Ovary (tissue), 9 donors: ENCODE measurements around the gene TMBIM6. TPM values are rescaled to one million over a fixed set of nuclear protein-coding genes. Genes with fewer than 3 reads are reported as not detected.
A peak's percentile ranks its signal among the peaks of the same experiment; 100 is the strongest.

Experiments
- DNase-seq, 5 donors: peaks; one replicate each; pipeline ENCODE4 v3.0.0-alpha.2; 2019 to 2020
- H3K27ac ChIP-seq, 2 donors: fragments of 200-600 bp; one replicate each; pipeline versions ENCODE4 v1.5.1 to v1.8.0; 2019 to 2022
- H3K27me3 ChIP-seq: fragments of 200-600 bp; one replicate; pipeline ENCODE4 v1.8.0; 2022
- H3K36me3 ChIP-seq: fragments of 200-600 bp; sonication (generic); one replicate; pipeline ENCODE4 v1.5.1; 2019
- H3K4me1 ChIP-seq: one replicate; pipeline ENCODE4 v1.8.1; 2013; ENCODE audit warnings: mild to moderate bottlenecking, moderate library complexity; ENCODE audit not compliant: insufficient read depth
- H3K4me3 ChIP-seq: fragments of 200-600 bp; sonication (generic); one replicate; pipeline ENCODE4 v1.5.1; 2017
- H3K9me3 ChIP-seq, 2 donors: fragments of 200-600 bp in 1 of 2; sonication (generic) in 1 of 2; one replicate each; pipeline versions ENCODE4 v1.5.1 to v1.8.1; 2013 to 2019; ENCODE audit warnings: mild to moderate bottlenecking in 1 of 2, moderate library complexity in 1 of 2
- EP300 ChIP-seq: sonication (generic); formaldehyde crosslinking; IDR thresholded peaks from one replicate; pipeline ENCODE4 v1.6.1; 2017; ENCODE audit warnings: antibody characterized with exemption
- POLR2A ChIP-seq: fragments of 450-650 bp; IDR thresholded peaks from one replicate; pipeline ENCODE4 v1.6.1; 2017; ENCODE audit warnings: antibody characterized with exemption, mild to moderate bottlenecking, moderate library complexity
- WGBS, 3 donors: extraction: QIAGEN DNeasy Blood & Tissue Kit in 1 of 3; methylation state at CpG; one replicate each; pipeline versions ENCODE4 v1.1.5 to v1.1.7; 2013 to 2017; 5-methylcytosine and 5-hydroxymethylcytosine counted together
- intact Hi-C, 4 donors: fragments of 100-400 bp; cut with DNase I; formaldehyde crosslinking; loops; one replicate each; pipeline versions ENCODE4 v1.11.0 to v1.15.1; 2022 to 2023
- polyA plus RNA-seq, 2 donors: library from polyadenylated mRNA; stranded (reverse); fragments of 200-250 nt in 1 of 2; fragments of 350-450 nt in 1 of 2; fragmentation: Illumina TruSeq in 1 of 2; extraction: RNeasy Lipid Tissue Mini Kit (QIAGEN cat#74804) in 1 of 2; gene quantifications; one replicate each; pipeline ENCODE4 v1.2.3, GENCODE V29; 2013 to 2014
- total RNA-seq, 7 donors: library from RNA; depleted of rRNA in 2 of 7; stranded (reverse); fragments of >200 nt in 2 of 7; fragmentation: NEBNext Ultra II Directional in 3 of 7; extraction: Animal tissue kit (Norgen Biotek cat#: 25700) in 3 of 7; gene quantifications; one replicate each; pipeline versions ENCODE4 v1.1.0 to v1.2.4, GENCODE V29; 2016 to 2023
- TF ChIP-seq, protein P1 (sequence below), 3 donors: fragments of 450-650 bp in 2 of 3; fragments of 200-600 bp in 1 of 3; IDR thresholded peaks; one replicate each; pipeline versions ENCODE4 v1.5.1 to v1.8.0; 2016 to 2022; ENCODE audit warnings: antibody characterized with exemption in 3 of 3, mild to moderate bottlenecking in 1 of 3
- donor health status: DM: no; HTN: no; CAD: no; lungs with moderate emphysema.
- donor health status: DM: no; HTN: no; CAD: no.
- donor health status: Bipolar disorder and iron deficiency.
- donor health status: DM: yes; HTN: yes; CAD: no.
- donor health status: DM: no; HTN: no; CAD: no.
- donor health status: DM: yes; HTN: yes; CAD: no.

TMBIM6 gene
- total and polyA plus RNA-seq, 9 donors = 203 to 677 (median 335) TPM

DNA sequence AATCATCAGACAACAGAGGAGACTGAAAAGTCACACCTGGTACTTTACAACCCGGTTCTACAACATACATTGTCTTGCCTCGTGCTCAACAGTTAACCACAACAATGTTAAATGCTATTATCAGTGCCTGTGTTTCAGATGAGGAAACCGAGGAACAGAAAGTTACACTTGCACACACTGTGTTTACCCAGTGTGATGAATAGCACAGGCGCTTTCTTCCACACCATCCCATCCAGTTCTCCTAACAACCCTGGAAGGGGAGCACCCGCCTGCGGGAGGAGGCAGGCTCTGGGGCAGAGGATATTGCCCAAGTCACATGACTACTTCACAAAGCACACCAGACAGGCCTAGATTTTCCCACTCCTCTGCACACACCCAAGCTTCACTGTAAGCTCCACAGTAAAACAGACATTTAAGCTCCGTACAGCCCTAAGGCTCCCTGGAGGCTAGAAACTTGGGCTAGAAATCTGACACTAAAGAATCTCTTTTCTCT is 65.0 kb downstream of the TMBIM6 start:
- DNase-seq = peak in 1 of 5 donors; percentile 13
- no peaks in the 10 kb centered on the region for H3K9me3 ChIP-seq
- no peaks in the 10 kb centered on the region for H3K27me3 ChIP-seq
- no peaks in the 10 kb centered on the region for H3K36me3 ChIP-seq
- no peak overlapping the region for H3K4me3 ChIP-seq
- WGBS, 3 donors = 78 to 82% (median 80%) methylated on average over 7 of the region's 7 CpGs
- no peak overlapping the region for H3K27ac ChIP-seq
- peaks cover 18% of the 10 kb centered on the region for H3K4me1 ChIP-seq
- TF ChIP-seq, protein P1, sequence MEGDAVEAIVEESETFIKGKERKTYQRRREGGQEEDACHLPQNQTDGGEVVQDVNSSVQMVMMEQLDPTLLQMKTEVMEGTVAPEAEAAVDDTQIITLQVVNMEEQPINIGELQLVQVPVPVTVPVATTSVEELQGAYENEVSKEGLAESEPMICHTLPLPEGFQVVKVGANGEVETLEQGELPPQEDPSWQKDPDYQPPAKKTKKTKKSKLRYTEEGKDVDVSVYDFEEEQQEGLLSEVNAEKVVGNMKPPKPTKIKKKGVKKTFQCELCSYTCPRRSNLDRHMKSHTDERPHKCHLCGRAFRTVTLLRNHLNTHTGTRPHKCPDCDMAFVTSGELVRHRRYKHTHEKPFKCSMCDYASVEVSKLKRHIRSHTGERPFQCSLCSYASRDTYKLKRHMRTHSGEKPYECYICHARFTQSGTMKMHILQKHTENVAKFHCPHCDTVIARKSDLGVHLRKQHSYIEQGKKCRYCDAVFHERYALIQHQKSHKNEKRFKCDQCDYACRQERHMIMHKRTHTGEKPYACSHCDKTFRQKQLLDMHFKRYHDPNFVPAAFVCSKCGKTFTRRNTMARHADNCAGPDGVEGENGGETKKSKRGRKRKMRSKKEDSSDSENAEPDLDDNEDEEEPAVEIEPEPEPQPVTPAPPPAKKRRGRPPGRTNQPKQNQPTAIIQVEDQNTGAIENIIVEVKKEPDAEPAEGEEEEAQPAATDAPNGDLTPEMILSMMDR (IDR thresholded peaks at IDR 0.05) = no peak
- no peak for TF ChIP-seq POLR2A
- TF ChIP-seq EP300 = no peak
- intact Hi-C loops = no loop called here

DNA sequence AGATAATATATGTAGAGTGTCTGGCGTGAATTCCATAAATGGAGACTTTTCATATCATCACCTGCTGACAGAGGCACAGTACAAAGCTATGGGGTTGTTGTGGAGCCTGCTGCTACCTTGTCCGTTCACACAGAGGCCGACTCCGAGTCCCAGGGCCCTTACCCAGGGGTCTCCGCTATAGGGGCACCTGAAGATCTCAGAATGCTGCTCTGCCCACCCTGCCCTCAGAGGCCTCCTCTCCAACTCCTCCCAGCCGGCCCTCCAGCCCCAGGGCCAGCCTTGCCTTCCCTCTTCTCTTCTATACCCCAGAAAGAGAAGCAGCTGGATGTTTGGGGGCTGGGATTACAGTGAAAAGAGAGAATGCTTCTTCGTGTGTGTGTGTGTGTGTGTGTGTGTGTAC is 65.5 kb downstream of the TMBIM6 start:
- no peaks in the 10 kb centered on the region for H3K9me3 ChIP-seq
- H3K36me3 ChIP-seq = no peaks in the 10 kb centered on the region
- TF ChIP-seq POLR2A (no peak), EP300 (no peak)
- TF ChIP-seq, protein P1 (IDR thresholded peaks at IDR 0.05) = no peak
- DNase-seq = peak in 2 of 5 donors; percentile 8 to 30
- intact Hi-C loops = no loop called here
- H3K4me3 ChIP-seq = no peak overlapping the region
- 80 to 91% (median 87%) methylated on average over 7 of the region's 7 CpGs for WGBS, 3 donors
- H3K27me3 ChIP-seq = no peaks in the 10 kb centered on the region
- H3K27ac ChIP-seq = no peak overlapping the region
- H3K4me1 ChIP-seq = peaks cover 18% of the 10 kb centered on the region

DNA sequence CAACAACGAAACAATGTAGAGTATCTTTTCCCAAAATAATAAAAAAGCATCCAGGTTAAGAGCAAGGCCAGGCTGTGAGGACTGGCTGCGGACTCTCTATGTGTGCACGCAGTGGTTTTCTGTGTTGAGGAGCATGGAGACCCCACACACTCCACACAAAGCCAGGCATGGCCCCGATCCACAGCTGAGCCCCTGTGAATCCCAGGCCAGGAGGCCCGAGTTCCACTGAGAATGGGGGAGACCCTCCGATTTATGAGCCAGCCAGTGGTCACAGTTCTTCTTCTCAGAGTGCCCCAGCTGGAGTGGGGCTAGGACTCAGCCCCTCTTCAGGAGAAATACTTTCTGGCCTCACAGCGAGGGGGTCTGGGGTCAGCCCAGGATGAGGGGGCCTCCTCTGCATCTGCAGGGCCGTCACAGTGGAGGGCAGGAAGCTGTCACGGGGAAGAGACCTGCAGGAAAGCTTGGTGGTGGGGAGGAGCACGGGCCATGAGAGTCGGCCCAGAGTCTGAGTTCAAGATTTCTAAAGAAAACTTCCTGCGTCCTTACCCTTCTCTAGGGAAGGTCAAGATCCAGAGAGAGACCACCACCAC is 66.7 kb downstream of the TMBIM6 start:
- intact Hi-C loops = no loop called here
- WGBS, 3 donors = 79 to 82% (median 82%) methylated on average over 12 of the region's 12 CpGs
- Histone ChIP-seq H3K27me3 (no peaks in the 10 kb centered on the region), H3K4me3 (no peak overlapping the region), H3K4me1 (peaks cover 18% of the 10 kb centered on the region), H3K27ac (peak overlapping the region; percentile 41 to 56), H3K36me3 (no peaks in the 10 kb centered on the region), H3K9me3 (no peaks in the 10 kb centered on the region)
- TF ChIP-seq EP300 (no peak), POLR2A (no peak)
- TF ChIP-seq, protein P1 (IDR thresholded peaks at IDR 0.05) = no peak
- no peak for DNase-seq

DNA sequence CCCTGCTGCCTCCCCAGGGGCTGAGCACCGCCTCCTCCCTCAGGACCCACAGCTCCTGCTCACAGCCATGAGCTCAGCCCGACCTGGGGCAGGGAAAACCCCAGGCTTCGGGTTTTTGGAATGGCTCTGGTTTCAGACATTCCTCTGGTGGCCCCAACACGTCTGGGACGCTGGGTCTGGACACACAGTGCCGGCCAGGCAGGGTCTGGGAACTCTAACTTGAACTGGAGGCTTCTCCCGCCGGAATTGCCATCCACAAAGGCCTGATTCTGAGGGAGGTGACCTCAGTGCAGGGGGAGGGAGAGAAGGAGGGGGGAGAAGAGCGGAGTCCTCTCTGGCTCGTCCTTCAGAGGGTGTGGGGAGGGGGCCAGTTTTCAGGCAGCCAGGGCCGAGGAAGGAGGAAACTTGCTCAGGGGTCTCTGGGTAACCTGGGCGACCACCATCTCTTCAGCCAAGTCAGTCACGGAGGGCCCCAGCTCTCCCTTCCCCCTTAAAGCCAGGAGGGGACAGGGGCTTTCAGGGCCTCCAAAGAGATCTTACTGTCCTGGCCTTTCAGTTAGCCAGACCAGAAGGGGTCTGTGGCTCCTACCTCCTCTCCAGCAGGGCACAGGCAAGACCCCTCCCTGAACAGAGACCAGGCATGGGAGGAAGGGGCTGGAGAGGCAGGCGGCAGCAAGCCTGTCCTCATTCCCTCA is 67.5 kb downstream of the TMBIM6 start:
- Histone ChIP-seq H3K27ac (peak overlapping the region; percentile 41 to 56), H3K27me3 (no peaks in the 10 kb centered on the region), H3K36me3 (no peaks in the 10 kb centered on the region), H3K9me3 (no peaks in the 10 kb centered on the region), H3K4me1 (peaks cover 18% of the 10 kb centered on the region), H3K4me3 (no peak overlapping the region)
- TF ChIP-seq POLR2A = no peak
- TF ChIP-seq, protein P1 (IDR thresholded peaks at IDR 0.05) = no peak
- intact Hi-C loops = no loop called here
- peak in 4 of 5 donors; percentile 32 to 65 (median 52) for DNase-seq
- 31 to 34% (median 34%) methylated on average over 14 of the region's 14 CpGs for WGBS, 3 donors
